ENCODE measurements around the gene HELT. TPM values are rescaled to one million over a fixed set of nuclear protein-coding genes. Genes with fewer than 3 reads are reported as not detected.
A peak's percentile ranks its signal among the peaks of the same experiment; 100 is the strongest.

The HELT gene
- total RNA-seq, 1 experiment from 2014 or later = not detected

DNA sequence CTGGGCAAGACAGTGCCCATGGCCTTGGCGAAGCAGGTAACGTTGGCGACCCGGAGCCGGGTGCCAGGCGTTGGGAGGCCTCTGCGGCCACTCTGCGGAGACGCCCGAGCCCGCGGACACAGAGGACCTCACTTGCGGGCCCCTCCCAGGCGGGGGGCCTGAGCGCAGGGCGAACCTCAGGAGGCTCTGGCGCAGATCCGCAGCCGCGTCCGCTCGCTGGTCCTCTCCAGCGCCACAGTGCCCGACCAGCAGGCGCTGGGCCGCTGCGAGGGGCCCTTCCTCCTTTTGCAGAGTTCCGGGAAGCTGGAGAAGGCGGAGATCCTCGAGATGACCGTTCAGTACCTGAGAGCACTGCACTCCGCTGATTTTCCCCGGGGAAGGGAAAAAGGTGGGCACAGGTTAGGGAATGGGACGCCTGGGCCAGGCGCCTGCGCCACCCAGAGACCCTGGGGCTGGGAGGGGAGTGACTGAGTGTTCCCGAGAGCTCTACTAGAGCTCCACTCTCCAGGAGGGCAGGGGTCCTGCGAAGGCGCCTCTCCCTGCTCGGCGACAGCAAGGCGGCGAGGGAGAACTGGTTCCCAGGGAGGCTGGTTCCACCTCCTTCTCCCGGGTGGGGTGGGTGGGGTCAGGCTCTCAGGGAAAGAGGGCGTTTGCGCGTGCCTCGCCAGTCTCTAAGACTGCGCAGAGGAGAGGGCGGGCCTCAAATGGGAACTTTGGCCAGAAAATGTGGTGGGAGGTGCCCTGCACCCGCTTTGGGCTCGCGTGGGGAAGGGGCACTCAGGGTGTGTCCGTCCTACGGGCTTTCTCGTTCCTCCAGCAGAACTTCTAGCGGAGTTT, 1.4 kb downstream of the HELT start:
- peaks cover 2% of the 10 kb centered on the region for H3K27me3 ChIP-seq (replicated peaks; ENCODE audit: control insufficient read depth, insufficient read depth, low read length)
- ChIA-PET CTCF (interaction anchor here (0.7 kb wide), 1 partner anchor 126 kb away, joined by 3 read pairs; no protein-coding TSS in a partner anchor), POLR2A (interaction anchor here (0.6 kb wide), 1 partner anchor 82 kb away, joined by 4 read pairs; no protein-coding TSS in a partner anchor)
- no TSS peak for BruUV-seq (replicated peaks)
- no peaks in the 10 kb centered on the region for H3K36me3 ChIP-seq (ENCODE audit: control insufficient read depth, insufficient read depth, low read length)
- Mint-ChIP-seq H3K9me3 (ENCODE audit: unreplicated experiment) (no peaks in the 10 kb centered on the region), H3K27ac (ENCODE audit: unreplicated experiment) (no peak overlapping the region), H3K27me3 (ENCODE audit: insufficient read depth, unreplicated experiment) (peaks cover 32% of the 10 kb centered on the region), H3K4me3 (ENCODE audit: unreplicated experiment) (peak overlapping the region; percentile 76), H3K36me3 (ENCODE audit: insufficient read depth, unreplicated experiment) (peaks cover 7% of the 10 kb centered on the region), H3K4me1 (ENCODE audit: low read depth, unreplicated experiment) (peaks cover 6% of the 10 kb centered on the region)
- peaks cover 7% of the 10 kb centered on the region; the same call in 1 of the 2 replicates for H3K4me1 ChIP-seq
- DNase-seq = peak in 1 of 2 experiments; percentile 43
- H3K9me3 ChIP-seq = no peaks in the 10 kb centered on the region
- TF ChIP-seq, protein P1, sequence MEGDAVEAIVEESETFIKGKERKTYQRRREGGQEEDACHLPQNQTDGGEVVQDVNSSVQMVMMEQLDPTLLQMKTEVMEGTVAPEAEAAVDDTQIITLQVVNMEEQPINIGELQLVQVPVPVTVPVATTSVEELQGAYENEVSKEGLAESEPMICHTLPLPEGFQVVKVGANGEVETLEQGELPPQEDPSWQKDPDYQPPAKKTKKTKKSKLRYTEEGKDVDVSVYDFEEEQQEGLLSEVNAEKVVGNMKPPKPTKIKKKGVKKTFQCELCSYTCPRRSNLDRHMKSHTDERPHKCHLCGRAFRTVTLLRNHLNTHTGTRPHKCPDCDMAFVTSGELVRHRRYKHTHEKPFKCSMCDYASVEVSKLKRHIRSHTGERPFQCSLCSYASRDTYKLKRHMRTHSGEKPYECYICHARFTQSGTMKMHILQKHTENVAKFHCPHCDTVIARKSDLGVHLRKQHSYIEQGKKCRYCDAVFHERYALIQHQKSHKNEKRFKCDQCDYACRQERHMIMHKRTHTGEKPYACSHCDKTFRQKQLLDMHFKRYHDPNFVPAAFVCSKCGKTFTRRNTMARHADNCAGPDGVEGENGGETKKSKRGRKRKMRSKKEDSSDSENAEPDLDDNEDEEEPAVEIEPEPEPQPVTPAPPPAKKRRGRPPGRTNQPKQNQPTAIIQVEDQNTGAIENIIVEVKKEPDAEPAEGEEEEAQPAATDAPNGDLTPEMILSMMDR (IDR thresholded peaks at IDR 0.05; ENCODE audit: insufficient read depth in 1 of 2, low read depth in 1 of 2, low read length in 1 of 2, severe bottlenecking in 1 of 2, unreplicated experiment in 1 of 2) = no peak
- intact Hi-C loops (cut with micrococcal nuclease; ENCODE audit: unreplicated experiment) = no loop called here
- H3K4me3 ChIP-seq (ENCODE audit: low read depth, low read length) = peak overlapping the region; percentile 28

DNA sequence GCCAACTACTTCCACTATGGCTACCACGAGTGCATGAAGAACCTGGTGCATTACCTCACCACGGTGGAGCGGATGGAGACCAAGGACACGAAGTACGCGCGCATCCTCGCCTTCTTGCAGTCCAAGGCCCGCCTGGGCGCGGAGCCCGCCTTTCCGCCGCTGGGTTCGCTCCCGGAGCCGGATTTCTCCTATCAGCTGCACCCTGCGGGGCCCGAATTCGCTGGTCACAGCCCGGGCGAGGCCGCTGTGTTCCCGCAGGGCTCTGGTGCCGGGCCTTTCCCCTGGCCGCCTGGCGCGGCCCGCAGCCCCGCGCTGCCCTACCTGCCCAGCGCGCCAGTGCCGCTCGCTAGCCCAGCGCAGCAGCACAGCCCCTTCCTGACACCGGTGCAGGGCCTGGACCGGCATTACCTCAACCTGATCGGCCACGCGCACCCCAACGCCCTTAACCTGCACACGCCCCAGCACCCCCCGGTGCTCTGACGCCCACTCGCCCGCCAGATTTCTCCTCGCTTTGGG, 2.1 kb downstream of the HELT start:
- H3K27ac Mint-ChIP-seq (ENCODE audit: unreplicated experiment) = no peak overlapping the region
- H3K36me3 Mint-ChIP-seq (ENCODE audit: insufficient read depth, unreplicated experiment) = peaks cover 7% of the 10 kb centered on the region
- no peaks in the 10 kb centered on the region for H3K36me3 ChIP-seq (ENCODE audit: control insufficient read depth, insufficient read depth, low read length)
- peaks cover 2% of the 10 kb centered on the region for H3K27me3 ChIP-seq (replicated peaks; ENCODE audit: control insufficient read depth, insufficient read depth, low read length)
- ChIA-PET POLR2A (no interaction called here), CTCF (no interaction called here)
- no peaks in the 10 kb centered on the region for H3K9me3 Mint-ChIP-seq (ENCODE audit: unreplicated experiment)
- H3K4me1 ChIP-seq = peaks cover 7% of the 10 kb centered on the region; the same call in 1 of the 2 replicates
- TF ChIP-seq, protein P1 (IDR thresholded peaks at IDR 0.05; ENCODE audit: insufficient read depth in 1 of 2, low read depth in 1 of 2, low read length in 1 of 2, severe bottlenecking in 1 of 2, unreplicated experiment in 1 of 2) = no peak
- no peaks in the 10 kb centered on the region for H3K9me3 ChIP-seq
- DNase-seq = peak; percentile 40 to 45
- BruUV-seq (replicated peaks) = no TSS peak
- H3K27me3 Mint-ChIP-seq (ENCODE audit: insufficient read depth, unreplicated experiment) = peaks cover 38% of the 10 kb centered on the region
- H3K4me1 Mint-ChIP-seq (ENCODE audit: low read depth, unreplicated experiment) = peaks cover 6% of the 10 kb centered on the region
- H3K4me3 ChIP-seq (ENCODE audit: low read depth, low read length) = peak overlapping the region; percentile 28
- peak overlapping the region; percentile 76 for H3K4me3 Mint-ChIP-seq (ENCODE audit: unreplicated experiment)
- intact Hi-C loops (cut with micrococcal nuclease; ENCODE audit: unreplicated experiment) = no loop called here

DNA sequence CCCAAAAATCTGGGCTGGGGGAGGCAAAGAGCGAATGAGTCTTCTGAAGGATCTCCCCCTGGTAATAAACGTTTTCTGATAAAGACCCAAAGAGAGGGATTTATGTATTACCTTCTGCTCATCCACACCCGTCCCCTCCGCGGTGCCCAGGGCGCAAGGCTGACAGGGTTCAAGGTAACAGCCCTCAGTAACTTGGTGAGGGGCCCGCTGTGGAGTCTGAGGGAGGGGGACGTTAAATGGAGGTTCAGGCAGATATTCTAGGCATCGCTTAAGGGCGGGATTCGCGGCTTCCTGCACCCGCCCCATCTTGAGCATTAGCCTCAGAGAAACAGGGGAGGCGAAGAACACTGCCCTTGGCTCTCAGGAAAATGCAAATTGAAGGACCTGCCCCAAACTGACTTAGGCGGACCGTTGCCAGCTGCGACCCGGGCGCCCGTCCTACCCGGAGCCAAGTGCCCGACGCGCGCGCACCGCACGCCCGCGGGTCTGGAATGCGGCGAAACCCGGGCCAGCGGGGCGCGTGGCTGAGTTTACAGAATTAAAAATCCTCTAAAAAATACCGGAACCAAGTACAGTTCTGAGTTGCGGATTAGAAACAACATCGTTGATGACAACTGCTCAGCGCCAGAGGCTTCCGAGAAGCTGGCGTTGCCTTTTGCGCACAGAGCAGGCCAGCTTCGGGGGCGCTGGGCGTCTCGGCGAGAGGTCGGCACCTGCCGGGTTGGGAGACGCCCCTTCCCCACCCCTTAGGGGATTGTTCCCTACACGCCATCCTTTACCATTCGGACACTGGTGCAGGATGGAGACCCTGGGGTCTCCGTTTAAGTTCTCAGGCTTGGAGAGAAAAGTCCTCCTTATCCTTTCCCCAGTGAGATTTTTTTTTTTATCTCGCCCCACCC, 2.8 kb downstream of the HELT start:
- H3K4me3 Mint-ChIP-seq (ENCODE audit: unreplicated experiment) = peak overlapping the region; percentile 76
- H3K4me1 Mint-ChIP-seq (ENCODE audit: low read depth, unreplicated experiment) = peaks cover 6% of the 10 kb centered on the region
- Histone ChIP-seq H3K27me3 (replicated peaks; ENCODE audit: control insufficient read depth, insufficient read depth, low read length) (peaks cover 2% of the 10 kb centered on the region), H3K4me1 (peaks cover 7% of the 10 kb centered on the region; the same call in 1 of the 2 replicates), H3K4me3 (ENCODE audit: low read depth, low read length) (no peak overlapping the region), H3K36me3 (ENCODE audit: control insufficient read depth, insufficient read depth, low read length) (no peaks in the 10 kb centered on the region), H3K9me3 (no peaks in the 10 kb centered on the region)
- POLR2A ChIA-PET = no interaction called here
- intact Hi-C loops (cut with micrococcal nuclease; ENCODE audit: unreplicated experiment) = no loop called here
- TF ChIP-seq, protein P1 (IDR thresholded peaks at IDR 0.05; ENCODE audit: insufficient read depth in 1 of 2, low read depth in 1 of 2, low read length in 1 of 2, severe bottlenecking in 1 of 2, unreplicated experiment in 1 of 2) = no peak
- H3K27ac Mint-ChIP-seq (ENCODE audit: unreplicated experiment) = no peak overlapping the region
- no TSS peak for BruUV-seq (replicated peaks)
- peaks cover 40% of the 10 kb centered on the region for H3K27me3 Mint-ChIP-seq (ENCODE audit: insufficient read depth, unreplicated experiment)
- H3K9me3 Mint-ChIP-seq (ENCODE audit: unreplicated experiment) = no peaks in the 10 kb centered on the region
- no peak for DNase-seq
- H3K36me3 Mint-ChIP-seq (ENCODE audit: insufficient read depth, unreplicated experiment) = peaks cover 7% of the 10 kb centered on the region
- CTCF ChIA-PET = no interaction called here

Measured in Caco-2 (cell line).